SK-N-SH (cell line): ENCODE measurements around the gene RAB1A. TPM values are rescaled to one million over a fixed set of nuclear protein-coding genes. Genes with fewer than 3 reads are reported as not detected.
A peak's percentile ranks its signal among the peaks of the same experiment; 100 is the strongest.

Experiments used
- CTCF ChIA-PET: fragments of 300-600, 350-600 bp; formaldehyde crosslinking; extraction: SDS; loops from one replicate; lab custom pipeline; 2021; lab: Yijun Ruan, JAX
- POLR2A ChIA-PET: fragments of 350-600 bp; sonication (Branson Sonifier 250); formaldehyde crosslinking; extraction: SDS; loops from one replicate; lab custom pipeline; 2020; ENCODE audit warnings: antibody characterized with exemption, inconsistent platforms; lab: Yijun Ruan, JAX
- DNase-seq: peaks from one replicate; pipeline ENCODE4 v3.0.0; 2012
- H2AFZ ChIP-seq: fragments of 200-600 bp; sonication (generic); 2 replicates; pipeline ENCODE4 v1.8.1; 2016; ENCODE audit warnings: antibody characterized with exemption, mild to moderate bottlenecking, low read depth
- H3F3A ChIP-seq: fragments of 200-600 bp; sonication (generic); replicated peaks from 2 replicates; pipeline ENCODE3; 2016; ENCODE audit warnings: antibody characterized with exemption, mild to moderate bottlenecking; ENCODE audit not compliant: insufficient read depth
- H3K27ac ChIP-seq, 2 experiments: fragments of 200-500 bp in 1 of 2; fragments of 200-600 bp in 1 of 2; sonication (Bioruptor generic) in 1 of 2; sonication (generic), shearing (Covaris generic) in 1 of 2; 2 replicates each; pipeline versions ENCODE4 v1.5.1 to v1.6.1; 2014 to 2016; ENCODE audit warnings: low read depth in 2 of 2, inconsistent platforms in 1 of 2, low read length in 1 of 2, mild to moderate bottlenecking in 1 of 2, mixed read lengths in 1 of 2
- H3K27me3 ChIP-seq: fragments of 200-600 bp; sonication (generic), shearing (Covaris generic); 2 replicates; pipeline ENCODE4 v1.6.1; 2016; ENCODE audit warnings: mixed run types; ENCODE audit not compliant: insufficient read depth
- H3K36me3 ChIP-seq, 2 experiments: fragments of 200-500 bp in 1 of 2; fragments of 200-600 bp in 1 of 2; sonication (Bioruptor generic) in 1 of 2; sonication (generic) in 1 of 2; replicated peaks in 1 of 2; 2 replicates each; pipeline versions ENCODE3 to v1.5.1; 2014 to 2016; ENCODE audit warnings: low read length in 1 of 2, mild to moderate bottlenecking in 1 of 2; ENCODE audit not compliant: insufficient read depth in 2 of 2, control insufficient read depth in 1 of 2
- H3K4me1 ChIP-seq, 2 experiments: fragments of 200-500 bp in 1 of 2; fragments of 200-600 bp in 1 of 2; sonication (Bioruptor generic) in 1 of 2; sonication (generic), shearing (Covaris generic) in 1 of 2; 2 replicates each; pipeline versions ENCODE4 v1.5.1 to v1.6.1; 2014 to 2016; ENCODE audit warnings: low read depth in 1 of 2, low read length in 1 of 2, mixed run types in 1 of 2; ENCODE audit not compliant: insufficient read depth in 2 of 2, control insufficient read depth in 1 of 2
- H3K4me2 ChIP-seq: fragments of 200-600 bp; sonication (generic), shearing (Covaris generic); 2 replicates; pipeline ENCODE4 v1.6.1; 2017; ENCODE audit warnings: mixed run types
- H3K4me3 ChIP-seq, 2 experiments: fragments of 200-500 bp in 1 of 2; fragments of 200-600 bp in 1 of 2; sonication (Bioruptor generic) in 1 of 2; sonication (generic), shearing (Covaris generic) in 1 of 2; 2 replicates each; pipeline versions ENCODE4 v1.5.1 to v1.8.1; 2014 to 2016; ENCODE audit warnings: low read depth in 2 of 2, inconsistent platforms in 1 of 2, low read length in 1 of 2, mild to moderate bottlenecking in 1 of 2, mixed read lengths in 1 of 2, moderate library complexity in 1 of 2
- H3K79me2 ChIP-seq: fragments of 200-600 bp; sonication (generic); 2 replicates; pipeline ENCODE4 v1.8.1; 2017; ENCODE audit warnings: mild to moderate bottlenecking; ENCODE audit not compliant: insufficient read depth
- H3K9ac ChIP-seq: fragments of 200-600 bp; sonication (generic); 2 replicates; pipeline ENCODE4 v1.6.1; 2017; ENCODE audit warnings: mixed run types
- H3K9me2 ChIP-seq: fragments of 200-600 bp; sonication (generic); 2 replicates; pipeline ENCODE4 v1.6.1; 2017; ENCODE audit warnings: mixed run types
- H3K9me3 ChIP-seq: fragments of 200-600 bp; sonication (generic); 2 replicates; pipeline ENCODE4 v1.6.1; 2017; ENCODE audit warnings: mixed run types, mild to moderate bottlenecking, moderate library complexity
- H4K20me1 ChIP-seq: fragments of 200-600 bp; sonication (generic); 2 replicates; pipeline ENCODE4 v1.6.1; 2017; ENCODE audit warnings: mild to moderate bottlenecking, mixed run types; ENCODE audit not compliant: insufficient read depth
- CHD2 ChIP-seq: fragments of 150-350 bp; IDR thresholded peaks from 2 replicates; pipeline ENCODE4 v1.6.1; 2018; ENCODE audit warnings: low read length; ENCODE audit not compliant: partially characterized antibody
- EP300 ChIP-seq, 2 experiments: IDR thresholded peaks; 2 replicates each; pipeline versions ENCODE4 v1.4.0 to v1.6.1; 2012; ENCODE audit warnings: borderline replicate concordance in 1 of 2, low read depth in 1 of 2, low read length in 1 of 2
- FOXJ3 ChIP-seq: sonication (generic); formaldehyde crosslinking; IDR thresholded peaks from 2 replicates; pipeline ENCODE4 v1.5.1; 2020; ENCODE audit warnings: mild to moderate bottlenecking, missing genetic modification reagents
- GABPA ChIP-seq: IDR thresholded peaks from 2 replicates; pipeline ENCODE4 v1.4.0; 2012; ENCODE audit warnings: low read depth, mild to moderate bottlenecking
- GATA2 ChIP-seq: sonication (generic); formaldehyde crosslinking; IDR thresholded peaks from 2 replicates; pipeline ENCODE4 v1.5.0; 2020; ENCODE audit warnings: mild to moderate bottlenecking, missing genetic modification reagents
- IRF3 ChIP-seq: fragments of 150-350 bp; IDR thresholded peaks from 2 replicates; pipeline ENCODE4 v1.6.1; 2016; ENCODE audit warnings: mild to moderate bottlenecking, low read depth, low read length
- JUND ChIP-seq: IDR thresholded peaks from 2 replicates; pipeline ENCODE4 v1.4.0; 2012
- MEF2A ChIP-seq: IDR thresholded peaks from 2 replicates; pipeline ENCODE4 v1.4.0; 2012; ENCODE audit warnings: low read depth, borderline replicate concordance
- MXI1 ChIP-seq: IDR thresholded peaks from 2 replicates; pipeline ENCODE4 v1.6.1; 2012; ENCODE audit warnings: mild to moderate bottlenecking, low read depth, low read length, improper control_type of control experiment
- RAD21 ChIP-seq: IDR thresholded peaks from 2 replicates; pipeline ENCODE4 v1.6.1; 2012; ENCODE audit warnings: mild to moderate bottlenecking, low read length
- RCOR1 ChIP-seq: fragments of 150-350 bp; IDR thresholded peaks from 2 replicates; pipeline ENCODE4 v1.6.1; 2017; ENCODE audit warnings: antibody characterized with exemption, low read length
- RFX5 ChIP-seq: IDR thresholded peaks from 2 replicates; pipeline ENCODE4 v1.6.1; 2012; ENCODE audit warnings: mild to moderate bottlenecking, improper control_type of control experiment, low read length
- RXRA ChIP-seq: IDR thresholded peaks from 2 replicates; pipeline ENCODE4 v1.4.0; 2012; ENCODE audit warnings: low read depth, mild to moderate bottlenecking, borderline replicate concordance
- TAF1 ChIP-seq: IDR thresholded peaks from 2 replicates; pipeline ENCODE4 v1.6.1; 2012; ENCODE audit warnings: low read depth, mild to moderate bottlenecking, low read length, moderate library complexity, borderline replicate concordance
- TEAD4 ChIP-seq: IDR thresholded peaks from 2 replicates; pipeline ENCODE4 v1.4.0; 2012; ENCODE audit warnings: mild to moderate bottlenecking, borderline replicate concordance; ENCODE audit not compliant: insufficient read depth
- YY1 ChIP-seq: IDR thresholded peaks from 2 replicates; pipeline ENCODE4 v1.4.0; 2012; ENCODE audit warnings: low read depth, mild to moderate bottlenecking
- WGBS: methylation state at CpG from one replicate; pipeline ENCODE4 v1.1.6; 2017; ENCODE audit warnings: low lambda C conversion rate; 5-methylcytosine and 5-hydroxymethylcytosine counted together
- polyA plus RNA-seq, 3 experiments: library from polyadenylated mRNA; depleted of rRNA; stranded (reverse); fragments of >200 nt; gene quantifications; 2 replicates each; pipeline ENCODE4 v1.2.3, GENCODE V29; 2012
- TF ChIP-seq, protein P1 (sequence below): IDR thresholded peaks from 2 replicates; pipeline ENCODE4 v1.6.1; 2012; ENCODE audit warnings: mild to moderate bottlenecking, low read depth, low read length, moderate library complexity
- TF ChIP-seq, protein P2 (sequence below): IDR thresholded peaks from 2 replicates; pipeline ENCODE4; 2012
- TF ChIP-seq, protein P3 (sequence below): IDR thresholded peaks from 2 replicates; pipeline ENCODE4 v1.4.0; 2012; ENCODE audit warnings: low read depth, borderline replicate concordance
- TF ChIP-seq, protein P4 (sequence below): fragments of 200-600 bp; sonication (generic); IDR thresholded peaks from 2 replicates; pipeline ENCODE4 v1.6.1; 2017; ENCODE audit warnings: antibody characterized with exemption, mild to moderate bottlenecking, moderate library complexity

Gene RAB1A
- polyA plus RNA-seq, 1 of the 3 experiments (the other 2 are of a cell fraction): 113 TPM

GRCh38 chr2:65071499-65072180 is 58.3 kb downstream of the RAB1A start:
- peak; percentile 48 for DNase-seq
- ChIA-PET CTCF (interaction anchor here (0.6 to 2.1 kb wide), 7 partner anchors 8 to 137 kb away, joined by 3 to 7 read pairs (median 3); partner anchors contain the start of gene CEP68), POLR2A (no interaction called here)
- no peak overlapping the region for H3K4me2 ChIP-seq
- H3K27me3 ChIP-seq: no peaks in the 10 kb centered on the region
- H3K9ac ChIP-seq: no peak overlapping the region
- peaks cover 29% of the 10 kb centered on the region in 2 experiments; a peak in 3 of 4 replicates for H3K4me1 ChIP-seq
- no peak overlapping the region for H2AFZ ChIP-seq
- peaks cover 3% of the 10 kb centered on the region; the same call in 1 of the 2 replicates for H4K20me1 ChIP-seq
- no peak overlapping the region for H3K4me3 ChIP-seq
- H3K27ac ChIP-seq: peak overlapping the region in 1 of 2 experiments; percentile 63; a peak in 2 of 4 replicates
- H3F3A ChIP-seq: peaks cover 23% of the 10 kb centered on the region
- no peaks in the 10 kb centered on the region for H3K9me2 ChIP-seq
- H3K36me3 ChIP-seq: peaks cover 46 to 56% of the 10 kb centered on the region in 2 experiments
- H3K79me2 ChIP-seq: peaks cover 35% of the 10 kb centered on the region
- H3K9me3 ChIP-seq: no peaks in the 10 kb centered on the region
- 71% methylated on average over 6 of the region's 14 CpGs for whole genome bisulfite sequencing
- TF ChIP-seq EP300 (IDR thresholded peaks at IDR 0.05; ENCODE audit: borderline replicate concordance in 1 of 2, low read depth in 1 of 2, low read length in 1 of 2) (no peak), YY1 (no peak), RXRA (no peak), RCOR1 (no peak), GATA2 (no peak), MXI1 (no peak), RAD21 (no peak), FOXJ3 (CRISPR knock-in tag) (no peak), CHD2 (no peak), IRF3 (no peak), TEAD4 (no peak), RFX5 (no peak), MEF2A (no peak), GABPA (no peak), TAF1 (no peak), JUND (no peak)
- TF ChIP-seq, protein P1, sequence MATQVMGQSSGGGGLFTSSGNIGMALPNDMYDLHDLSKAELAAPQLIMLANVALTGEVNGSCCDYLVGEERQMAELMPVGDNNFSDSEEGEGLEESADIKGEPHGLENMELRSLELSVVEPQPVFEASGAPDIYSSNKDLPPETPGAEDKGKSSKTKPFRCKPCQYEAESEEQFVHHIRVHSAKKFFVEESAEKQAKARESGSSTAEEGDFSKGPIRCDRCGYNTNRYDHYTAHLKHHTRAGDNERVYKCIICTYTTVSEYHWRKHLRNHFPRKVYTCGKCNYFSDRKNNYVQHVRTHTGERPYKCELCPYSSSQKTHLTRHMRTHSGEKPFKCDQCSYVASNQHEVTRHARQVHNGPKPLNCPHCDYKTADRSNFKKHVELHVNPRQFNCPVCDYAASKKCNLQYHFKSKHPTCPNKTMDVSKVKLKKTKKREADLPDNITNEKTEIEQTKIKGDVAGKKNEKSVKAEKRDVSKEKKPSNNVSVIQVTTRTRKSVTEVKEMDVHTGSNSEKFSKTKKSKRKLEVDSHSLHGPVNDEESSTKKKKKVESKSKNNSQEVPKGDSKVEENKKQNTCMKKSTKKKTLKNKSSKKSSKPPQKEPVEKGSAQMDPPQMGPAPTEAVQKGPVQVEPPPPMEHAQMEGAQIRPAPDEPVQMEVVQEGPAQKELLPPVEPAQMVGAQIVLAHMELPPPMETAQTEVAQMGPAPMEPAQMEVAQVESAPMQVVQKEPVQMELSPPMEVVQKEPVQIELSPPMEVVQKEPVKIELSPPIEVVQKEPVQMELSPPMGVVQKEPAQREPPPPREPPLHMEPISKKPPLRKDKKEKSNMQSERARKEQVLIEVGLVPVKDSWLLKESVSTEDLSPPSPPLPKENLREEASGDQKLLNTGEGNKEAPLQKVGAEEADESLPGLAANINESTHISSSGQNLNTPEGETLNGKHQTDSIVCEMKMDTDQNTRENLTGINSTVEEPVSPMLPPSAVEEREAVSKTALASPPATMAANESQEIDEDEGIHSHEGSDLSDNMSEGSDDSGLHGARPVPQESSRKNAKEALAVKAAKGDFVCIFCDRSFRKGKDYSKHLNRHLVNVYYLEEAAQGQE: no peak
- TF ChIP-seq, protein P2, sequence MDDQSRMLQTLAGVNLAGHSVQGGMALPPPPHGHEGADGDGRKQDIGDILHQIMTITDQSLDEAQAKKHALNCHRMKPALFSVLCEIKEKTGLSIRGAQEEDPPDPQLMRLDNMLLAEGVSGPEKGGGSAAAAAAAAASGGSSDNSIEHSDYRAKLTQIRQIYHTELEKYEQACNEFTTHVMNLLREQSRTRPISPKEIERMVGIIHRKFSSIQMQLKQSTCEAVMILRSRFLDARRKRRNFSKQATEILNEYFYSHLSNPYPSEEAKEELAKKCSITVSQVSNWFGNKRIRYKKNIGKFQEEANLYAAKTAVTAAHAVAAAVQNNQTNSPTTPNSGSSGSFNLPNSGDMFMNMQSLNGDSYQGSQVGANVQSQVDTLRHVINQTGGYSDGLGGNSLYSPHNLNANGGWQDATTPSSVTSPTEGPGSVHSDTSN: no peak
- TF ChIP-seq, protein P3, sequence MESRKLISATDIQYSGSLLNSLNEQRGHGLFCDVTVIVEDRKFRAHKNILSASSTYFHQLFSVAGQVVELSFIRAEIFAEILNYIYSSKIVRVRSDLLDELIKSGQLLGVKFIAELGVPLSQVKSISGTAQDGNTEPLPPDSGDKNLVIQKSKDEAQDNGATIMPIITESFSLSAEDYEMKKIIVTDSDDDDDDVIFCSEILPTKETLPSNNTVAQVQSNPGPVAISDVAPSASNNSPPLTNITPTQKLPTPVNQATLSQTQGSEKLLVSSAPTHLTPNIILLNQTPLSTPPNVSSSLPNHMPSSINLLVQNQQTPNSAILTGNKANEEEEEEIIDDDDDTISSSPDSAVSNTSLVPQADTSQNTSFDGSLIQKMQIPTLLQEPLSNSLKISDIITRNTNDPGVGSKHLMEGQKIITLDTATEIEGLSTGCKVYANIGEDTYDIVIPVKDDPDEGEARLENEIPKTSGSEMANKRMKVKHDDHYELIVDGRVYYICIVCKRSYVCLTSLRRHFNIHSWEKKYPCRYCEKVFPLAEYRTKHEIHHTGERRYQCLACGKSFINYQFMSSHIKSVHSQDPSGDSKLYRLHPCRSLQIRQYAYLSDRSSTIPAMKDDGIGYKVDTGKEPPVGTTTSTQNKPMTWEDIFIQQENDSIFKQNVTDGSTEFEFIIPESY: no peak
- TF ChIP-seq, protein P4, sequence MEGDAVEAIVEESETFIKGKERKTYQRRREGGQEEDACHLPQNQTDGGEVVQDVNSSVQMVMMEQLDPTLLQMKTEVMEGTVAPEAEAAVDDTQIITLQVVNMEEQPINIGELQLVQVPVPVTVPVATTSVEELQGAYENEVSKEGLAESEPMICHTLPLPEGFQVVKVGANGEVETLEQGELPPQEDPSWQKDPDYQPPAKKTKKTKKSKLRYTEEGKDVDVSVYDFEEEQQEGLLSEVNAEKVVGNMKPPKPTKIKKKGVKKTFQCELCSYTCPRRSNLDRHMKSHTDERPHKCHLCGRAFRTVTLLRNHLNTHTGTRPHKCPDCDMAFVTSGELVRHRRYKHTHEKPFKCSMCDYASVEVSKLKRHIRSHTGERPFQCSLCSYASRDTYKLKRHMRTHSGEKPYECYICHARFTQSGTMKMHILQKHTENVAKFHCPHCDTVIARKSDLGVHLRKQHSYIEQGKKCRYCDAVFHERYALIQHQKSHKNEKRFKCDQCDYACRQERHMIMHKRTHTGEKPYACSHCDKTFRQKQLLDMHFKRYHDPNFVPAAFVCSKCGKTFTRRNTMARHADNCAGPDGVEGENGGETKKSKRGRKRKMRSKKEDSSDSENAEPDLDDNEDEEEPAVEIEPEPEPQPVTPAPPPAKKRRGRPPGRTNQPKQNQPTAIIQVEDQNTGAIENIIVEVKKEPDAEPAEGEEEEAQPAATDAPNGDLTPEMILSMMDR: no peak; the same call in none of the 2 replicates
